Activated T-cell treated with anti-CD3 and anti-CD28 coated beads, Interleukin-2, amount 50 U/mL, for 1 hour (primary cell): ENCODE measurements around the gene CPZ.
"Not testable (repeated sequence)": the region's sequence is repeated elsewhere in the genome, so short reads cannot be mapped to it uniquely, and the experiment has no call there.

ENCODE experiments used
- DNase-seq: peaks from one replicate; pipeline ENCODE4 v3.0.0-alpha.2; 2020

Gene CPZ

DNA sequence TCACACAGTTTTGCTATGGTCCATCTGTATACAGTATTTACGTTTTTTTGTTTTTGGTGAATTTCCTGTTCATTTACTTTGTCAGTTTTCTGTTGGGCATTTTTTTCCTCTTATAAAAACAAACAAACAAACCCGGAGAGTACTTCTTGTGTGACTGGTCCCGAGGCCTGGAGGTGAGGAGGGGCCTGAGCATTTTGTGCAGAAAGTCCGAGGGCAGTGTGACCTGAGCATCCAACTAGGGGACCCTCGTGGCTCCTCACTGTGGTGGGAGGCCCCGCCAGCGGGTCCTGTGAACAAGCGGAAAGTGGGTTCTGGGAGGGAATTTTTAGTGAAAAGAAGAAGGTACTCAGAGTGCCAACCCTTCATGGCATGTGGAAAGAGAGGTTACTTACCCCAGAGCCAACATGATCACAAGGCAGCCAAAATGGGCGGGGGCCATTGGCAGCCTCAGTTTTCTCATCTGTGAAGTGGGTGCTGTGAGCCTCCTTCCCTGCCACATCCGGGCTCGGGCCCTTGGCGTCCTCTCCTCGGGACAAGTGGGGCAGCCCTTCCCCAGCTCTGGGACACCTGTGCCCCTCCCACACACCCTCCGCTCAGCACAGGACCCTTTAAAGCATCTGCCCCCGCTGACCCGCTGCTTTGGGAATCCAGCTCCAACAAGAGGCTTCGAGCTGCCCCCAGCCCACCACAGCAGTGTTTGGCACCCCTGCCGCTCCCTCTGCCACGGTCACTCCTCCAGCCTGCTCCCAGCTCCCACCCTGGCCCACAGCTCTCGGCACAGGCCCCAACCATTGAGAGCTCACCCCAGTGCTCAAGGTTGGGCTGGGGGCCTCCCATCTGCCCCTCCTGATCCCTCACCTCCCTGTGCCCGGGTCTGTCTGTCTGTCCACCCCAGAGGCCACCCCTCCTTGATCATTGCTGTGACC lies 35.2 kb upstream of the CPZ start:
- DNase-seq: no peak

DNA sequence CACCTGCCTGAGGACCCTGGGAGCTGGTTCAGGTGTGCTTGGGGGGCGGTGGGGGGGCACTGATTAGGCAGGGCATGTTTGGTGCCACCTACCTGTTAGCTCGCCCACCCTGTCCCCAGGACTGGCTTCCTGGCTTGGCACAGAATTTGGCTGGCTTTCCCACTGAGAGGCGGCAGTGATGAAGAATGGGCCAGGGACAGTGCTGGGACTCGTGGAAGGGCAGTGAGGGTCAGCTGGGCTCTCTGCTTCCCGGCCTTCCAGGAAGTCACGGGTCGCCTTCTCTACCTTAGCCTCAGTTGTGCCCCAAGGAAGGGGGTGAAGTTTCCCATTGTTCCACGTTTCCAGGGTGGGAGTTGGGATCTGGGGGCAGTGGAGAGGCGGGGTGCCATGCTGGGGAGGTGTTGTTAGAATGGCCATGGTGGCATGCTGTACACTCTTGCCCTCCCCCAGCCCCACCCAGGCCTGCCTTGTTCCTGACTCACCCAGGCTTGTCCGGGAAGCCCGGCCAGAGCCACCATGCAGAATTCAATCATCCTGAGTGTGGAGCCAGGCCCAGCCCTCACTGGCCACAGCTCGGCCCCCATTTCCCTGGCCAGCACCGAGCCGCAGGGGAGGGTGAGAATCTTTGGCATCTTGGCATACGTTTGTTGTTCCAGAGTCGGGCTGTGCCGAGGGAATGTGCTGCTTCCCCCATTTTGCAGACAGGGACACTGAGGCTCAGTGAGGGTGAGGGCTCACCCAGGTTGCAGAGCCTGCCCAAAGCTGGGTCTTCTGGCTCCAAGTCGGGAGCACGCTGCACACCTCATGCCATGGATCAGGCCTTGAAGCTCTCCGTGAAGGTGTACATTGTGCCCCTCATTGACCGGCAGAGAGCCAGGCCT lies 34.2 kb upstream of the CPZ start:
- no peak for DNase-seq

DNA sequence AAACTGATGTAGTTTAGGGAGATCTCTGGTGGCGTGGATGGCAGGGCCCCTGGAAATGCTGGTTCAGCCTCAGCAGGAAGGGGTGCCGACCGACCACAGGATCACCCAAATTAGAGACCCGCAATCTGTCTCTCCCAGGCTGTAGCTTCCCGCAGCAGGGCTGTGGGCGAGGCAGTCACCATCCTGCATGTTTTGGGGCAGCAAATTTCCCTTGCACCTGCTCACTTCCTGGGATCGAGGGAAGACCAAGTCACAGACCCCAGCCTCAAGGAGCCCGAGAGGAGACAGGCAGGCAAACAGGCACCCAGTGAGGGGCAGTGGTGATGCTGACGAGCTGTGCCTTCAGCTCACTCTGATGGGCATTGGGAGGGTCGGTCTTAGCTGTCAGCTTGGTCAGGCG lies 33.6 kb upstream of the CPZ start:
- no peak for DNase-seq

DNA sequence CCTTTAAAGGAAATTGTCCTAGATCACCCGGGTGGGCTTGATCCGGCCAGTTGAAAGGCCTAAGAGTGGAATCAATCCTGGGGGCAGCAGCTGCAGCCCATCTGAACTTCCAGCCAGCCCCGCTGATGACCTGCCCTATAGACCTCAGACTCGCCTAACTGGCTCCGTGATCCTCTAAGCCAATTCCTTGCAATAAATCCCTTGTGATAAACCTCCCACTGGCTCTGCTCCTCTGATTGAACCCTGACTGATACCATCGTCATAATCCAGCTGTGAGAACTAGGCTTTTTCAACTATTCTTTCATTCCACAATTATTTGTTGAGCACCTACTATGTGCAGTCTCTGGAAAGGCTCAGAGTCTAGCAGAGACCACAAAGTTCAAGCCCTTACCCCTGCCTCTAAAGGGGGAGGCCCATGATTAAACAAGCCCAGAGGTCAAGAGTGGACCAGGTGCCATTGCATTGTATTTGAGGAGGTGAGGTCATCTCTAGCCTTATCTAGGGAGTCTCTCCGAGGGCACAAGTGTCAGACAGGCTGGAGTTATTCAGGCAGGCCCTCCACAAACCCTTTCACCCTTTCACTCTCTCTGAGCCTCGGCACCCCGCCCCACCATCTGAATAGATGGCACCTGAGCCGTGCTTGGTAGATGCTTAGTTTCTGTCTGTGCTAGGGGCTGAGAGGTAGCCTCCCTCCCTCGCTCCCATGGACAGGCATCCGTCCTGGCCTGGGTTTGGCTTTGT lies 32.9 kb upstream of the CPZ start:
- DNase-seq: no peak

DNA sequence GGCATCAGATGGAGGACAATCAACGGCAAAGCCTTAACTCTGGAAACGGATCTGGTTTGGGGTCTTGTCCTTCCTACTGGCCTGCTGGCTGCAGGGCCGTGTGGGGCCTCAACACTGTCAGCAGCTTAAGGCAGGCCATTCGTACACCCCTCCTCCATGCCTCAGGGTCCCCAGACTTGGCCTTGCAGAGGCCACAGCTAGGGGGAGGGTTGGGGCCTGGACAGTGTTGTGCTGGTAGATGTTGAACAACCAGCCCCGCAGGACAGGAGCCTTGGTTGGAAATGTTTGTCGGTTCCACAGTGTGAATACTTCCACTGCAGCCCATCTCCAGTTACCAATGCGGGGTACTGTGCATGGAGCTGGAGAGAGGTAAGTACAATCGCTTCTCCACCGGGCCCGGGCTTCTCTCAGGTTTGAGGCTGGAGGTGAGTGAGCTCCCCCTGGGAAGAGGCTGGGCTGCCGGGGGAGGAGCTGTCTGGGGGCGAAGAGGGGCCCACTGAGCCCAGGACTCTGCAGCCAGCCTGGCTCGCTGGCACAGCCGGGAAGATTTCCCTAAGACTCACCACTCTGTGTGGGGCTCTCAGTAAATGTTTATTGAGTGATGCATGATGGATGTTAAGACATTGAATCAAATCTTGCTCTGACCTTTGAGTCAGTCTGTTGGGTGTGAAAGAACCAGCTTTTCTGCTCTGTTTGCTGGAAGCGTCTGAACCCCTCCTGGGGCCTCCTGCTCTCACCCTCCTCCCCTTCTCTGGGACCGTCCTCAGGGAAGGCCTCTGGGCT lies 32.1 kb upstream of the CPZ start:
- DNase-seq: no peak

DNA sequence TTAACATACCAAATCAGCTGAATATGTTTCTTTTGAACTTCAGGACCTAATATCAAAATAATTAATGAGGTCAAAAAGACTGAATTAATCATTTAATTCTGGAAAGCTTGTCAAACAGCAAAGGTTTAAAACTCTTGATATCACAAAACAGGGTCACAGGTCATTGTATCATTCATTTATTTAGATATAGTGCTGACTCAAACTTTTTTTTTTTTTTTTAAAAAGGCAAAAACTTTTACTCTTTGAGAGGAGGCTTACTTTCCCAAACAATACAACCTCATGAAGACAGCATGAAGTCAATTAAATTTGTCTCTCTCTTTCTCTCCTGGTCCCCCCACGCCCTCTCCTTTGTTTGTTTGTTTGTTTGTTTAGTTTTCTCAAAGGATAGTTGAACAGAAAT lies 28.0 kb upstream of the CPZ start:
- DNase-seq: no peak

DNA sequence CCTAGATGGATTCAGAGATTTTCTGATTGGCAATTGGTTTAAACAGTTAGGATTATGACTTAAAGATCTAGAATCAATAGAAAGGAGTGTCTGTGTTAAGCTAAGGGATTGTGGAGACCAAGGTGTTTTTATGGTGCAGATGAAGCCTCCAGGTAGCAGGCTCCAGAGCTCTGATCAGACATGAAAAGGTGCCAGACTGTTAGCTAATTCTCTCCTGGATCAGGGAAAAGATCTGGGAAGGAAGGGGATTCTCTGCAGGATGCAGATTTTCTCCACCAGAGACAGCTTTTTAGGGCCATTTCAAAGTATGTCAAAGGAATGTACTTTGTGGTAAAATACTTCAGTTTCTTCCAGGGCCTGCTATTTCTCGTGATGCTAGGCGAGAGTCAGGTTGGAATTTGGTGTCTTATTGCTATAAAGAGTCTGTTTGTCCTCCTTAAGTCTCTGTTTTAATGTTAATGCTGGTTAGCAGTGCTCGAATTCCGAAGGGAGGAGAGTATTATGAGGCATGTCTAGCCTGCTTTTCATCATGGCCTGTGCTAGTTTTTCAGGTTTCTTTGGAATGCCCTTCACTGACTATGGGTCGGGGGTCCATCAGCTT lies 24.4 kb upstream of the CPZ start:
- DNase-seq: no peak

DNA sequence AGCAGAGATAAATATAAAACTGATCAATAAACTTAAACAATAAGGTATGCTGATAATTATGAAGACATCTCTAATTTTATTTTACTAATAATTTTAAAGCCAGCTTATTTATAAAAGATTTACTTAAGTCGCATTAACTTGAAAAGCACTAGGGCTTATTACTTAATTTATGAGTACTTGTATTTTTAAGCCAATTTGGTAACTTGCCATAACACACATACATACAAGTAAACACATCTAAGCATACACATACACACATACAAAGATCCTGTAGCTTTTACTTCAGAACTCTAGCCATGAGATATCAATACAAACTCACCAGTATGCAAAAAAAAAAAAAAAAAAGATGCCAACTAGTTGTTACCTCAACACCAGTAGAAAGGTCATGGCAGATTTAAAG lies 22.4 kb upstream of the CPZ start:
- DNase-seq: no peak

DNA sequence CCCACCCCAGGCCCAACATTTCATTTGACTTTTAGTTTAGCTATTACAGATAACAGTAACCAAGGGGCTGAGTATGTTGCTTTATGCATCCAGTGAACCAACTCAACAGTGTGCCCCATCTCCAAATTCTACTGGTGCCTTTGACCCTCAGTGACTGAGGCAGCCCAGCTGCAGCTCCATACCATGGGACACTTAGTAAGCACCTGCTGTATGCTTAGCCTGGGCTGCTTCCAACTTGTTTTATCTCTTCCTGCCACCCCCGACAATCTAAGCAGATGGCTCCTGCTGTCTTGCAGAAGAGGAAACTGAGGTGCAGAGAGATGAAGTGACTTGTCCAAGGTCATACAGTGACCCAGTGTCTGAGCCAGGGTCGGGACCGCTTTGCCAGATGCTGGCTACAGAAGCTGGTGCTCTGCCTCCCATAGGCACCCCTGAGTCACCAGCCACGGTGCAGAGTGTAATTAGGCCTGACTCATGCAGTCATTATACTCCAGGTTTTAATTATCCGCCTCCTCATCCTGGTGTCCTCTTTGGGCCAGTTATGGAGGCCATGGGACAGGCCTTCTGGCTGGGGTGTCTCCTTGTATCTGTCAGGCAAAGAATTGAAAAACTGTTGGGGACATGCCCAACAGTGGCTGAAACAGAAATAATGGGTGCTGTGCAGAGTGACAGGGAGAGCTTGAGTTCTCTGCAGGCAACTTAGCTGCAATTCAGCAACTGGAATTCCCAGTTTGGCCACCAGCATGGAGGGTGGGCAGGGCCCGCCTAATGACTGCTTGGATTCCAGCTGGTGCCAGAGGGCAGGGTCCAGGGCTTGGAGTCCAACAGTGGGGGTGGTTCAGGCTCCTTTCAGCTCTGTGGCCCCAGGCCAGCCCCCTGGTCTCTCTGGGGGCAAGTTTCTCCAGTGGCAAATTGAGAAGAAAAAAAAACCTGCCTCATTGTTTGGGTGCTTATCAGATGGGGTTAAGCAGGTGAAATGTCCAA lies 20.6 kb upstream of the CPZ start:
- DNase-seq: no peak

DNA sequence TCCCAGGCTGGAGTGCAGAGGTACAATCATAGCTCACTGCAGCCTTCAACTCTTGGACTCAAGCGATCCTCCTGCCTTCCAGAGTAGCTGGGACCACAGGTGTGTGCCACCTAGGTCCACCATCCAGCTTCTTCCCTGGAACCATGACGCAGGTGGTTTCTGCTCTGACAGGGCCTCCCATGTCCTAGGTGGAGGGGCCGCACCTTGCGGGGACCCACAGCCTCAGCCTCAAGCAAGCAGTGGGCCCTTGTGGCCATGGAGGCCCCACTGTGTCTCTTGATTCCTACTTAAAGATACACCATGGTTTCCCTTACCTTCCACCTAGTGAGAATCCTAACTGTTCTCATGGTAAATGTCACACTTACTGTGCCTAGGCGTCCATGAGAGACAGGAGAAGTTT lies 19.3 kb upstream of the CPZ start:
- DNase-seq: peak; percentile 5

DNA sequence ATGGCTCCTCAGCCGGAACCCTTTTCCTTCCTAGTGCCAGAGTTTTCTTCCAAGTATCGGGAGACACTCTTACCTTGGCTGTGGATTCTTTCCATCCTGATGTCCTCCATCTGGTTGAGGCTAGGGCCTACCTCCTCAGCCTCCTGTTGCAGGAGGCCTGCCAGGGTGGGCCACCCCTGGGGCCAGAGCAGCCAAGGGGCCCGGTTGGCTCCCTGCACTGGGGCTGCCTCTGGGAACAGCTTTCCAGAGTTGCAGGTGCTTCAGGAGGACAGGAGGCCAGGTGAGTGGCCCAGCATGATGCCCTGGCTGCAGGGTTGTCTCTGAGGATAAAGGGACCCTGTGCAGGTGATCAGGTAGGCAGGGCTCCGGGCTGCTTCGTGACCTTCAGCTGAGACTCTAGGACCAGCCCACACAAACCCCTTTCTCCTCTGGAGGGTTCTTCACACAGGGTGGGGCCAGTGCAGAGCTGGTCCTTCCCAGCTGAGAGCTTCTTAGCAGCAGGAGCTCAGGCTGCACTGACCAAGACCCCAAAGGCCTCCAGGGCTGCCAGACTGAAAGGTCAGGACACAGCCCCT lies 17.7 kb upstream of the CPZ start:
- no peak for DNase-seq

DNA sequence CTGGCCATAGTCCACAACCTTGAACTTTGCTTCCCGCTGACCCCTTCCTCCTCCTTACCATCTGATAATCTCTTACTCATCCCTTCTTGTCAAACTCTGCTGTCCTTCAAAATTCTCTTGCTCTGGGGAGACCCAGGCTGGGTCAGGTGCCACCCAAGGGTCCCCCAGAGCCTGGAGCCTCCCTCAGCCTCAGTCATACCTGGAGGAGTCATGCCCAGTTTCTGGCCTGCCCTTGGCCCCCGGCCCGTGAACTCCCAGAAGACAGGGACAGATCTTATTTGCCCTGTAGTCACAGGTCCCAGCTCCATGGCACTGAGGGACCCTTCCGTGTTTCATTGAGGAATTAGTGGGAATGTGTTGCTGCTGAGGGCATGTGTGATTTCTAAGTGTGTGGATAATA lies 17.1 kb upstream of the CPZ start:
- no peak for DNase-seq

DNA sequence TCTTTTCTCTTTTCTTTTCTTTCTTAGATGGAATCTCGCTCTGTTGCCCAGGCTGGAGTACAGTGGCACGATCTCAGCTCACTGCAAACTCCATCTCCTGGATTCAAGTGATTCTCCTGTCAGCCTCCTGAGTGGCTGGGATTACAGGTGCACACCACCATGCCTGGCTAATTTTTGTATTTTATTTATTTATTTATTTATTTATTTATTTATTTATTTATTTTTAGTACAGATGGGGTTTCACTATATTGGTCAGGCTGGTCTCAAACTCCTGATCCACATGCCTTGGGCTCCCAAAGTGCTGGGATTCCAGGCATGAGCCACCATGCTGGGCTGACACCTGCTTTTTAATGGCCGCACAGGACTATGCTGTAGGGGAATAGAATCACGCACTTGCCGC lies 16.0 kb upstream of the CPZ start:
- not testable (repeated sequence) for DNase-seq

DNA sequence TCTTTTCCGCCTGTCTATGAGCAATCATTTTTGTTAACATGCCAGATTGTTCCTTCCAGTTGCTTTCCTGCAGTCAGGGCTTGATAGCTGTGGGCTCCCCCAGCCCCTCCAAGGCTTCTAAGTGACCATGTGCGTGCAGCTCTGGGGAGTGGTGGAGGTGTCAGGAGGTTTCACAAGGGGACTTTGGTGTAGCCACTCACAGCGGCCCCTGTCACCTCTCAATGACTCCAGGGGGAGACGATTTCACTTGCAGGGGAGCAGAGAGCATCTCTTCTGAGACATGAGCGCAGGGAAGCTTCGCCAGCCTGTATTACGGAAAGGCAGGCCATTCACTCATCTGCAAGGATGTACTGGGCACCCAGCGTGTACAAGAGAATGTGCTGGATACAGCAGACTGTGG lies 15.5 kb upstream of the CPZ start:
- DNase-seq: peak; percentile 0

DNA sequence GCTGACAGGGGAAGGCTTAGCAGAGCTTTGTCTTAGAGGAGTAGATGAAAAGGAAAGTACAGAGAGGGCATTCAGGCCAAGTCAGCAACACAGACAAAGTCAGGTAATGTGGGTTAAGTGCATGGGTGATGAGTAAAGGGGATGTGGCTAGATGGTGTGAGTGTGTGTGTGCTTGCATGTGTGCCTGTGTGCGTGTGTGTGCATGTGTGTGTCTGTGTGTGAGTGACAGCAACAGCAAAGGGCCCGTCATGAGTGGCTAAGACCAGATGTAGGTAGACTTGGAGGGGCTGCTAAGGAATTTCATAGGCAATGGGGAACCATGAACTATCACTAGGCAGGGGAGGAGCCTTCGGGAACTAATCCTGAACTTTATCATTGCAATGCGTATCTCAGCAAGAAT lies 14.6 kb upstream of the CPZ start:
- DNase-seq: no peak

DNA sequence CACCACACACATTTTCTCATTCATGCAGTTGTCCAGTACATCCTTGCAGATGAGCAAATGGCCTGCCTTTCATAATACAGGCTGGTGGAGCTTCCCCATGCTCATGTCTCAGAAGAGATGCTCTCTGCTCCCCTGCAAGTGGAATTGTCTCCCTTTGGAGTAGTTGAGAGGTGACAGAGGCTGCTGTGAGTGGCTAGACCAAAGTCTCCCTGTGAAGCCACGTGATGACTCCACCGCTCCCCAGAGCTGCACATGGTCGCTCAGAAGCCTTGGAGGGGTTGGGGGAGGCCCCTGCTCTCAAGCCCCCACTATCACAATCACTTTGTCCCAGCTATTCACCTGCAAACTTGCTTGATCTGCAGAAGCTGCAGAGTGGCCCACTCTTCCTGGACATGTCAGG lies 13.8 kb upstream of the CPZ start:
- DNase-seq: no peak

DNA sequence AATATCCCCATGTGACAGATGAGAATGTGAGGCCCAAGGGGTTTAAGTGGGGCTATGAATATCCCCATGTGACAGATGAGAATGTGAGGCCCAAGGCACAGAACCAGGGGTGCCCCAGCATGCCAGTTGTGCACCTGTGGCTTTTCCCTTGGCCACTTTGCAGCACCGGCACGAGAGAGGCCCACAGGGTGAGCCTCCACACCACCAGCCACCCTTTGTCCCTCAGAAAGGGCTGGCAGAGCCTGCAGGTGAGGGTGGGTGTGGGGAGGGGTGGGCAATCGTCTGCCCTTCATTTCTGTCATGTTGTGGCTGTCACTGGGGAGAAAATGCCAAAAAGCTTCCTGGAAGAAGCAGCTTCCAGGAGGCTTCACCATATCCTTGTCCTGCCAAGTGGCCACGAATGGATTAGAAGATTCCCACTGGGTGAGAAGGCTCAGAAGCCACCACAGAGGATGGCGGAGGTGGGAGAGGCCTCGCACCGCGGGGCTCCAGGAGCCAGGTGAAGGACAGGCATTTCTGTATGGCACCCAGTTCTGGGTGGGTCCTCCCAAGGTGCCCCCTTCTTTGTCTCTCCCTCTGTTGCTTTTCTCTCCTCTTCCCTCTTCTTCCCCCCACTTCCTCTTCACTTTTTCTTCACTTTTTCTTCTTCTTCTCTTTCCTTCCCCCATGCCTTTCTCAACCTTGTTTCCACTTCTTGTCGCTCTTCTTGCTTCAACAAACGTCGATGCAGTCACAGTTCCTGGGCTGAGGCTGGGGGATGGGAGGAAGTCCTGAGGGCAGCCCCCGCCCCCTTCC lies 12.8 kb upstream of the CPZ start:
- DNase-seq: no peak

DNA sequence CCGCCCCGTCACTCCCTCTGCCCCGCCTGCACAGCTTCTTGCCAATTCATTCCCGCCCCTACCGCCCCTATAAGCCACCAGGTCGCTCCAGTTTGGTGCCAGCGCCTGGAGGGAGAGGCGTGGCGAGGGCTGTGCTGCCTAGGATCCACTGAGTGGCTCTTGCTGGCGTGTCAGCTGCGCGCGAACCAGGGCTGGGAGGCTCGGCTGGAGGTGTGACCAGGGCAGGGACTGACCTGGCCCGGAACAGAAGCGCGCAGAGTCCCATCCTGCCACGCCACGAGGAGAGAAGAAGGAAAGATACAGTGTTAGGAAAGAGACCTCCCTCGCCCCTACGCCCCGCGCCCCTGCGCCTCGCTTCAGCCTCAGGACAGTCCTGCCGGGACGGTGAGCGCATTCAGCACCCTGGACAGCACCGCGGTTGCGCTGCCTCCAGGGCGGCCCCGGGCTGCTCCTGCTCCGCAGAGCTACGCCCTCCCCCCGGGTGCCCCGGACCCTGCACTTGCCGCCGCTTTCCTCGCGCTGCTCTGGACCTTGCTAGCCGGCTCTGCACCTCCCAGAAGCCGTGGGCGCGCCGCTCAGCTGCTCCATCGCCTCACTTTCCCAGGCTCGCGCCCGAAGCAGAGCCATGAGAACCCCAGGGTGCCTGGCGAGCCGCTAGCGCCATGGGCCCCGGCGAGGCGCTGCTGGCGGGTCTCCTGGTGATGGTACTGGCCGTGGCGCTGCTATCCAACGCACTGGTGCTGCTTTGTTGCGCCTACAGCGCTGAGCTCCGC lies 12.1 kb upstream of the CPZ start, which contains the start of gene GPR78:
TSS of gene GPR78 (plus strand) at position 72 of the 773 bp plus-strand sequence. CDS start at position 663, 591 bp downstream.
- DNase-seq: peak; percentile 27
